SIG-M5 treated with dmso at 0.1 percent for 504 hours (cell line): Measurements from ENCODE around the gene CLP1.
"Not testable (repeated sequence)": the region's sequence is repeated elsewhere in the genome, so short reads cannot be mapped to it uniquely, and the experiment has no call there.

Source experiments
- DNase-seq: peaks from one replicate; lab custom pipeline; 2025; ENCODE audit not compliant: unreplicated experiment; lab: John Stamatoyannopoulos, UW

Gene CLP1

GRCh38 chr11:57659669-57660068, 2.1 kb downstream of the CLP1 start:
- DNase-seq, result no peak

GRCh38 chr11:57662893-57663292, 5.3 kb downstream of the CLP1 start:
- no peak for DNase-seq

GRCh38 chr11:57663975-57664374, 6.4 kb downstream of the CLP1 start:
- DNase-seq, result no peak

GRCh38 chr11:57667117-57667735, 9.7 kb downstream of the CLP1 start:
- DNase-seq, result peak; percentile 96

- peak; percentile 95 for DNase-seq
Measured at GRCh38 chr11:57667736-57668433, 10.3 kb downstream of the CLP1 start, which contains the start of gene ZDHHC5. ZDHHC5 (plus strand) TSS chr11:57668114; CDS start chr11:57673091, 4,977 bp downstream.

- no peak for DNase-seq
Measured at GRCh38 chr11:57668434-57668782, 10.8 kb downstream of the CLP1 start.

- DNase-seq, result no peak
Measured at GRCh38 chr11:57674251-57674650, 16.7 kb downstream of the CLP1 start.

GRCh38 chr11:57675176-57675941, 17.8 kb downstream of the CLP1 start:
- no peak for DNase-seq

GRCh38 chr11:57679396-57679795, 21.8 kb downstream of the CLP1 start:
- no peak for DNase-seq

- no peak for DNase-seq
Measured at GRCh38 chr11:57680552-57680874, 23.0 kb downstream of the CLP1 start.

GRCh38 chr11:57681168-57681567, 23.6 kb downstream of the CLP1 start:
- no peak for DNase-seq

- not testable (repeated sequence) for DNase-seq
Measured at GRCh38 chr11:57690474-57690873, 32.9 kb downstream of the CLP1 start.

- DNase-seq, result no peak
Measured at GRCh38 chr11:57698843-57699365, 41.3 kb downstream of the CLP1 start.

- no peak for DNase-seq
Measured at GRCh38 chr11:57699813-57700212, 42.3 kb downstream of the CLP1 start.

GRCh38 chr11:57700425-57700824, 42.9 kb downstream of the CLP1 start:
- DNase-seq, result no peak

GRCh38 chr11:57703341-57703740, 45.8 kb downstream of the CLP1 start:
- DNase-seq, result no peak

- DNase-seq, result no peak
Measured at GRCh38 chr11:57704932-57705331, 47.4 kb downstream of the CLP1 start.

- not testable (repeated sequence) for DNase-seq
Measured at GRCh38 chr11:57705432-57705831, 47.9 kb downstream of the CLP1 start.

GRCh38 chr11:57709802-57710367, 52.3 kb downstream of the CLP1 start:
- no peak for DNase-seq
